ENCODE measurements around the gene CCDC141.

GRCh38 chr2:178806543-178806942 lies 243.4 kb downstream of the CCDC141 start:
- TF ChIP-seq CTCF (IDR thresholded peaks at IDR 0.05; ENCODE audit: borderline replicate concordance, extremely low read depth, low read length, poor library complexity, severe bottlenecking) = no peak
- no peak for TF ChIP-seq EZH2 (IDR thresholded peaks at IDR 0.05; ENCODE audit: borderline replicate concordance, low read depth, low read length, severe bottlenecking)
